PC-9 (cell line): ENCODE results near the gene SNCB. TPM values are rescaled to one million over a fixed set of nuclear protein-coding genes. Genes with fewer than 3 reads are reported as not detected.
A peak's percentile ranks its signal among the peaks of the same experiment; 100 is the strongest.

Experiments used
- Bru-seq: library from RNA; stranded (reverse); fragments of 400-500 nt; gene quantifications from one replicate; lab custom pipeline; 2021; lab: Mats Ljungman, UMichigan
- BruChase-seq, 2 experiments: library from RNA; stranded (reverse); fragments of 400-500 nt; gene quantifications; one replicate each; lab custom pipeline; 2021; lab: Mats Ljungman, UMichigan
- BruUV-seq: library from RNA; stranded (reverse); fragments of 400-500 nt; replicated peaks from 2 replicates; lab custom pipeline; 2021; lab: Mats Ljungman, UMichigan
- CTCF ChIA-PET: fragments of 300-600 bp; sonication (Branson Sonifier 250); formaldehyde crosslinking; loops from one replicate; lab custom pipeline; 2022; ENCODE audit warnings: antibody characterized with exemption; lab: Charles Lee
- POLR2A ChIA-PET: fragments of 300-600 bp; sonication (Branson Sonifier 250); formaldehyde crosslinking; loops from one replicate; lab custom pipeline; 2022; ENCODE audit warnings: antibody characterized with exemption; ENCODE audit not compliant: unreplicated experiment; lab: Charles Lee
- DNase-seq, 2 experiments: peaks; one replicate each; pipeline versions ENCODE4 v3.0.0 to v3.0.0-alpha.2; 2015 to 2022; ENCODE audit warnings: mixed read lengths in 1 of 2
- H2AFZ ChIP-seq: fragments of 200-600 bp; sonication (generic); 2 replicates; pipeline ENCODE4 v1.8.1; 2017; ENCODE audit warnings: antibody characterized with exemption
- H3F3A ChIP-seq: fragments of 200-600 bp; sonication (generic); 2 replicates; pipeline ENCODE4 v1.8.1; 2017; ENCODE audit warnings: antibody characterized with exemption, mild to moderate bottlenecking, low read depth; ENCODE audit not compliant: insufficient read depth
- H3K27ac ChIP-seq: fragments of 200-600 bp; sonication (generic); 2 replicates; pipeline ENCODE4 v1.6.1; 2016; ENCODE audit warnings: mixed run types
- H3K27me3 ChIP-seq: fragments of 200-600 bp; sonication (generic); 2 replicates; pipeline ENCODE4 v1.6.1; 2016; ENCODE audit warnings: low read depth, mixed run types; ENCODE audit not compliant: insufficient read depth
- H3K36me3 ChIP-seq: fragments of 200-600 bp; sonication (generic); 2 replicates; pipeline ENCODE4 v1.6.1; 2016; ENCODE audit warnings: low read depth, mixed run types
- H3K4me1 ChIP-seq: fragments of 200-600 bp; sonication (generic); replicated peaks from 2 replicates; pipeline ENCODE4 v1.6.1; 2016; ENCODE audit warnings: mixed run types; ENCODE audit not compliant: insufficient read depth
- H3K4me2 ChIP-seq: fragments of 200-600 bp; sonication (generic); 2 replicates; pipeline ENCODE4 v1.6.1; 2017; ENCODE audit warnings: mixed run types
- H3K4me3 ChIP-seq: fragments of 200-600 bp; sonication (generic); 2 replicates; pipeline ENCODE4 v1.6.1; 2016; ENCODE audit warnings: mixed run types
- H3K79me2 ChIP-seq: fragments of 200-600 bp; sonication (generic); 2 replicates; pipeline ENCODE4 v1.6.1; 2017; ENCODE audit warnings: low read depth, mixed run types
- H3K9me2 ChIP-seq: fragments of 200-600 bp; sonication (generic); 2 replicates; pipeline ENCODE4 v1.8.1; 2017; ENCODE audit warnings: mild to moderate bottlenecking; ENCODE audit not compliant: insufficient read depth
- H3K9me3 ChIP-seq: fragments of 200-600 bp; sonication (generic); 2 replicates; pipeline ENCODE4 v1.8.1; 2016; ENCODE audit warnings: low read depth; ENCODE audit not compliant: insufficient read depth
- H4K20me1 ChIP-seq: fragments of 200-600 bp; sonication (generic); 2 replicates; pipeline ENCODE4 v1.8.1; 2017; ENCODE audit not compliant: insufficient read depth
- CTCF ChIP-seq: fragments of 200-600 bp; sonication (generic); conservative IDR thresholded peaks from 2 replicates; pipeline ENCODE4 v1.6.1; 2017; ENCODE audit warnings: mixed run types, antibody characterized with exemption, mild to moderate bottlenecking, moderate library complexity
- EZH2 ChIP-seq: fragments of 200-600 bp; sonication (generic); IDR thresholded peaks from 2 replicates; pipeline ENCODE4 v1.8.0; 2017; ENCODE audit warnings: antibody characterized with exemption, low read depth
- intact Hi-C: fragments of 100-400 bp; cut with micrococcal nuclease; formaldehyde crosslinking; loops from one replicate; pipeline ENCODE4 v1.10.0; 2022; ENCODE audit not compliant: unreplicated experiment
- long read RNA-seq: library from polyadenylated mRNA; stranded (forward); transcript quantifications from one replicate; pipeline ENCODE4 v2.0.0, GENCODE V29; 2022
- total RNA-seq: library from RNA; stranded (reverse); gene quantifications from 2 replicates; pipeline ENCODE4 v1.2.3, GENCODE V29; 2021

The SNCB gene
- total RNA-seq (not detected in 2 replicates), Bru-seq, nascent RNA (not detected), BruChase-seq, experiment 1, labeled RNA remaining after a 2-hour chase (not detected), BruChase-seq, experiment 2, labeled RNA remaining after a 6-hour chase (not detected)
- long read RNA-seq, partial matches to known transcripts, result 1 of 1 reads
- long read RNA-seq, other reads (novel, unspliced or antisense), result 0 of 1 reads

- Histone ChIP-seq H3K4me1 (no peaks in the 10 kb centered on the region), H3K27ac (no peak within 1 kb of the TSS), H2AFZ (no peak within 1 kb of the TSS), H3F3A (0 out of 2 replicates have a peak, but pooled peaks cover 3% of the 10 kb centered on the region), H3K4me3 (peak within 1 kb of the TSS; percentile 40; the same call in 1 of the 2 replicates), H4K20me1 (no peaks in the 10 kb centered on the region), H3K36me3 (no peaks in the 10 kb centered on the region), H3K27me3 (peaks cover 38% of the 10 kb centered on the region), H3K79me2 (no peaks in the 10 kb centered on the region), H3K9me2 (no peaks in the 10 kb centered on the region), H3K9me3 (no peaks in the 10 kb centered on the region), H3K4me2 (peak within 1 kb of the TSS; percentile 67)
- POLR2A ChIA-PET, result no interaction called here
- no peak for TF ChIP-seq EZH2
- TF ChIP-seq CTCF, result no peak
- no TSS peak for BruUV-seq
- DNase-seq, result peak in 1 of 2 experiments; percentile 39
- intact Hi-C loops, result no loop called here
- CTCF ChIA-PET, result interaction anchor here (0.6 kb wide), 1 partner anchor 44 kb away, joined by 3 read pairs; no protein-coding TSS in a partner anchor
Measured at GRCh38 chr5:176629853-176630680, at the start of gene SNCB, which contains the start of gene EIF4E1B. SNCB (minus strand) TSS chr5:176630534; CDS start chr5:176629654, 880 bp downstream. EIF4E1B (plus strand) TSS chr5:176630675; CDS start chr5:176642788, 12,113 bp downstream.

GRCh38 chr5:176679365-176680225 lies 49.3 kb upstream of the SNCB start:
- TF ChIP-seq EZH2, result no peak
- TF ChIP-seq CTCF, result no peak
- intact Hi-C loops, result no loop called here
- peaks cover 14% of the 10 kb centered on the region; the same call in 1 of the 2 replicates for H3K4me1 ChIP-seq
- no peaks in the 10 kb centered on the region for H3K9me2 ChIP-seq
- H3K4me2 ChIP-seq, result no peak overlapping the region
- no peak overlapping the region for H3K27ac ChIP-seq
- H3K27me3 ChIP-seq, result no peaks in the 10 kb centered on the region
- no peaks in the 10 kb centered on the region for H3K36me3 ChIP-seq
- POLR2A ChIA-PET, result no interaction called here
- no peaks in the 10 kb centered on the region for H3F3A ChIP-seq
- no peaks in the 10 kb centered on the region for H3K9me3 ChIP-seq
- no peak overlapping the region for H2AFZ ChIP-seq
- CTCF ChIA-PET, result interaction anchor here (1.6 kb wide), 1 partner anchor 19 kb away, joined by 3 read pairs; no protein-coding TSS in a partner anchor
- H3K79me2 ChIP-seq, result no peaks in the 10 kb centered on the region
- no TSS peak for BruUV-seq
- no peaks in the 10 kb centered on the region for H4K20me1 ChIP-seq
- DNase-seq, result no peak
- H3K4me3 ChIP-seq, result no peak overlapping the region

- no peak overlapping the region for H3K4me3 ChIP-seq
- no peaks in the 10 kb centered on the region for H3K36me3 ChIP-seq
- intact Hi-C loops, result no loop called here
- H4K20me1 ChIP-seq, result no peaks in the 10 kb centered on the region
- no peaks in the 10 kb centered on the region for H3F3A ChIP-seq
- no peaks in the 10 kb centered on the region for H3K9me3 ChIP-seq
- ChIA-PET POLR2A (no interaction called here), CTCF (interaction anchor here (1.6 kb wide), 1 partner anchor 18 kb away, joined by 3 read pairs; no protein-coding TSS in a partner anchor)
- H2AFZ ChIP-seq, result no peak overlapping the region
- H3K27ac ChIP-seq, result no peak overlapping the region
- BruUV-seq, result no TSS peak
- no peak for DNase-seq
- H3K9me2 ChIP-seq, result no peaks in the 10 kb centered on the region
- no peaks in the 10 kb centered on the region for H3K27me3 ChIP-seq
- H3K4me2 ChIP-seq, result no peak overlapping the region
- H3K4me1 ChIP-seq, result peaks cover 14% of the 10 kb centered on the region; the same call in 1 of the 2 replicates
- H3K79me2 ChIP-seq, result no peaks in the 10 kb centered on the region
- TF ChIP-seq CTCF, result no peak
- TF ChIP-seq EZH2, result no peak
Measured at GRCh38 chr5:176678584-176678983, 48.2 kb upstream of the SNCB start.
